ENCODE measurements around the gene RNU6-1. TPM values are rescaled to one million over a fixed set of nuclear protein-coding genes. Genes with fewer than 3 reads are reported as not detected.

The RNU6-1 gene
- total and polyA plus RNA-seq, 2 donors (not counting 3 experiments of a cell fraction or from before 2014, with no cell fraction given) = not detected

DNA sequence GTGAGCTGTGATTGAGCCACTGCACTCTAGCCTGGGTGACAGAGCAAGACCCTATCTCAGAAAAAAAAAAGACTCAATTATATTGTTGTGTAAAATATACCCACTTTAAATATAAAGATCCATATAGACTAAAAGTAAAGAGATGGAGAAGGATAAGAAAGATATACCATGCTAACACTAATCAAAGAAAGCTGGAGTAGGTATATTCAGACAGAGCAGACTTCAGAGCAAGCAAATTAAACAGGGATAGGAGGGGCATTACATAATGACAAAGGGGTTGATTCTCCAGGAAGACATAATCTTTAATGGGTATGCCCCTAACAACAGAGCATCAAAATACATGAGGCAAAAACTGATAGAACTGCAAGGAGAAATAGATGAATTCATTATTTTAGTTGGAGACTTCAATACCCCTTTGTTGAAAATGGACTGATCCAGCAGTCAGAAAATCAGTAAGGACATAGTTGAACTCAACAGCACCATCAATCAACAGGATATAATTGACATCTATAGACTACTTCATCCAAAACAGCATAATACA is 31.1 kb upstream of the RNU6-1 start:
- dilution Hi-C loops (cut with MboI; ENCODE audit: extremely low pct_ligation_motif_present, low sequenced_read_pairs) (no loop called here), intact Hi-C loops (cut with micrococcal nuclease) (no loop called here)
- Histone ChIP-seq H3K9me1 (replicated peaks; ENCODE audit: control insufficient read depth, extremely low read depth, insufficient read depth, low read length) (no peaks in the 10 kb centered on the region), H3K4me3 (replicated peaks in 1 of 3; ENCODE audit: insufficient read depth in 1 of 3, low read depth in 1 of 3, low read length in 3 of 3) (no peak overlapping the region), H4K20me1 (replicated peaks; ENCODE audit: control insufficient read depth, extremely low read depth, insufficient read depth, low read length) (no peaks in the 10 kb centered on the region), H3K4me1 (ENCODE audit: control insufficient read depth, extremely low read depth, insufficient read depth, low read length) (no peaks in the 10 kb centered on the region), H3K9me3 (replicated peaks; ENCODE audit: control insufficient read depth, insufficient read depth, low read length) (no peaks in the 10 kb centered on the region), H3K4me2 (ENCODE audit: insufficient read depth, low read length) (no peak overlapping the region), H3K27me3 (ENCODE audit: control insufficient read depth in 2 of 2, insufficient read depth in 2 of 2, low read length in 2 of 2) (peaks cover 18 to 24% of the 10 kb centered on the region in 2 experiments), H3K36me3 (ENCODE audit: control insufficient read depth in 2 of 2, extremely low read depth in 1 of 2, insufficient read depth in 2 of 2, low read length in 2 of 2) (no peaks in the 10 kb centered on the region), H2AFZ (ENCODE audit: low read depth, low read length) (no peak overlapping the region), H3K79me2 (ENCODE audit: control insufficient read depth, insufficient read depth, low read length) (no peaks in the 10 kb centered on the region), H3K27ac (ENCODE audit: insufficient read depth, low read depth, low read length) (no peak overlapping the region), H3K9ac (replicated peaks; ENCODE audit: extremely low read depth, insufficient read depth, low read length) (no peak overlapping the region)
- POLR2A ChIA-PET = interaction anchor here (0.7 kb wide), 1 partner anchor 89 kb away, joined by 4 read pairs; no protein-coding TSS in a partner anchor
- CTCF ChIA-PET = no interaction called here
- no TSS peak for BruUV-seq (replicated peaks)
- no peak for DNase-seq (ENCODE audit: low read depth, low spot score)
- no peak for FAIRE-seq
- no peak for TF ChIP-seq GATA2 (IDR thresholded peaks at IDR 0.05; ENCODE audit: insufficient read depth, insufficient read length, low read depth, low read length)
- no peak for TF ChIP-seq MYC (IDR thresholded peaks at IDR 0.05; ENCODE audit: low read depth, low read length)
- TF ChIP-seq POLR2A (IDR thresholded peaks at IDR 0.05; ENCODE audit: low read depth, low read length) = no peak
- TF ChIP-seq JUN (IDR thresholded peaks at IDR 0.05; ENCODE audit: borderline replicate concordance, insufficient read depth, insufficient read length, low read depth) = no peak
- TF ChIP-seq, protein P1, sequence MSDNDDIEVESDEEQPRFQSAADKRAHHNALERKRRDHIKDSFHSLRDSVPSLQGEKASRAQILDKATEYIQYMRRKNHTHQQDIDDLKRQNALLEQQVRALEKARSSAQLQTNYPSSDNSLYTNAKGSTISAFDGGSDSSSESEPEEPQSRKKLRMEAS (IDR thresholded peaks at IDR 0.05; ENCODE audit: insufficient read depth, insufficient read length) = no peak
- TF ChIP-seq EZH2 (IDR thresholded peaks at IDR 0.05; ENCODE audit: borderline replicate concordance, low read depth, low read length, severe bottlenecking) = no peak
- TF ChIP-seq, protein P2, sequence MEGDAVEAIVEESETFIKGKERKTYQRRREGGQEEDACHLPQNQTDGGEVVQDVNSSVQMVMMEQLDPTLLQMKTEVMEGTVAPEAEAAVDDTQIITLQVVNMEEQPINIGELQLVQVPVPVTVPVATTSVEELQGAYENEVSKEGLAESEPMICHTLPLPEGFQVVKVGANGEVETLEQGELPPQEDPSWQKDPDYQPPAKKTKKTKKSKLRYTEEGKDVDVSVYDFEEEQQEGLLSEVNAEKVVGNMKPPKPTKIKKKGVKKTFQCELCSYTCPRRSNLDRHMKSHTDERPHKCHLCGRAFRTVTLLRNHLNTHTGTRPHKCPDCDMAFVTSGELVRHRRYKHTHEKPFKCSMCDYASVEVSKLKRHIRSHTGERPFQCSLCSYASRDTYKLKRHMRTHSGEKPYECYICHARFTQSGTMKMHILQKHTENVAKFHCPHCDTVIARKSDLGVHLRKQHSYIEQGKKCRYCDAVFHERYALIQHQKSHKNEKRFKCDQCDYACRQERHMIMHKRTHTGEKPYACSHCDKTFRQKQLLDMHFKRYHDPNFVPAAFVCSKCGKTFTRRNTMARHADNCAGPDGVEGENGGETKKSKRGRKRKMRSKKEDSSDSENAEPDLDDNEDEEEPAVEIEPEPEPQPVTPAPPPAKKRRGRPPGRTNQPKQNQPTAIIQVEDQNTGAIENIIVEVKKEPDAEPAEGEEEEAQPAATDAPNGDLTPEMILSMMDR (IDR thresholded peaks at IDR 0.05; ENCODE audit: extremely low read depth in 1 of 2, insufficient read depth in 1 of 2, low read depth in 1 of 2, low read length in 2 of 2) = no peak
- TF ChIP-seq FOS (IDR thresholded peaks at IDR 0.05; ENCODE audit: borderline replicate concordance, insufficient read depth, low read length) = no peak
- no peak for TF ChIP-seq POLR2AphosphoS5 (IDR thresholded peaks at IDR 0.05; ENCODE audit: insufficient read depth, low read depth, low read length)

Data from endothelial cell of umbilical vein (primary cell).